T-helper 2 cell treated with Interferon-gamma antibody and Interleukin-4, amounts not matched to agents 5 μg/mL and 100 μg/mL, for 36 hours (primary cell): Measurements from ENCODE around the gene UQCRC1.

Experiments used
- DNase-seq: peaks from one replicate; pipeline ENCODE4 v3.0.0; 2021; ENCODE audit warnings: low spot score
- H3K27ac Mint-ChIP-seq: one replicate; pipeline ENCODE4 v1.8.0; 2021; ENCODE audit warnings: mild to moderate bottlenecking, mixed read lengths
- H3K27me3 Mint-ChIP-seq: one replicate; pipeline ENCODE4 v1.8.0; 2021; ENCODE audit warnings: low read depth, mixed read lengths
- H3K36me3 Mint-ChIP-seq: one replicate; pipeline ENCODE4 v1.8.0; 2021; ENCODE audit warnings: low read depth, mixed read lengths
- H3K4me1 Mint-ChIP-seq: one replicate; pipeline ENCODE4 v1.8.0; 2021; ENCODE audit warnings: low read depth, mixed read lengths
- H3K4me3 Mint-ChIP-seq: one replicate; pipeline ENCODE4 v1.8.0; 2022; ENCODE audit warnings: mild to moderate bottlenecking, moderate library complexity, mixed read lengths
- H3K9me3 Mint-ChIP-seq: one replicate; pipeline ENCODE4 v1.8.0; 2021; ENCODE audit warnings: mixed read lengths

The UQCRC1 gene

GRCh38 chr3:48625600-48625999, 16.2 kb upstream of the UQCRC1 start:
- Mint-ChIP-seq H3K27me3 (no peaks in the 10 kb centered on the region), H3K4me3 (no peak overlapping the region), H3K9me3 (no peaks in the 10 kb centered on the region), H3K4me1 (peaks cover 11% of the 10 kb centered on the region), H3K36me3 (peaks cover 29% of the 10 kb centered on the region), H3K27ac (no peak overlapping the region)
- DNase-seq = no peak

GRCh38 chr3:48624767-48625166, 15.3 kb upstream of the UQCRC1 start:
- DNase-seq = no peak
- Mint-ChIP-seq H3K9me3 (no peaks in the 10 kb centered on the region), H3K4me3 (no peak overlapping the region), H3K27me3 (no peaks in the 10 kb centered on the region), H3K4me1 (peaks cover 11% of the 10 kb centered on the region), H3K27ac (peak overlapping the region; percentile 28), H3K36me3 (peaks cover 30% of the 10 kb centered on the region)

GRCh38 chr3:48623851-48624547, 14.6 kb upstream of the UQCRC1 start:
- DNase-seq = no peak
- H3K27ac Mint-ChIP-seq = peak overlapping the region; percentile 73
- H3K9me3 Mint-ChIP-seq = peaks cover 2% of the 10 kb centered on the region
- no peak overlapping the region for H3K4me3 Mint-ChIP-seq
- H3K4me1 Mint-ChIP-seq = peaks cover 11% of the 10 kb centered on the region
- H3K27me3 Mint-ChIP-seq = no peaks in the 10 kb centered on the region
- H3K36me3 Mint-ChIP-seq = peaks cover 28% of the 10 kb centered on the region

GRCh38 chr3:48621461-48621869, 12.0 kb upstream of the UQCRC1 start, which contains the start of gene TMEM89:
Gene TMEM89 (minus strand): TSS chr3:48621769. CDS start chr3:48621756, 13 bp downstream.
- peaks cover 11% of the 10 kb centered on the region for H3K4me1 Mint-ChIP-seq
- no peak for DNase-seq
- H3K27ac Mint-ChIP-seq = peak within 1 kb of the TSS; percentile 52
- no peaks in the 10 kb centered on the region for H3K27me3 Mint-ChIP-seq
- no peak within 1 kb of the TSS for H3K4me3 Mint-ChIP-seq
- peaks cover 14% of the 10 kb centered on the region for H3K9me3 Mint-ChIP-seq
- H3K36me3 Mint-ChIP-seq = peaks cover 33% of the 10 kb centered on the region

- Mint-ChIP-seq H3K4me3 (no peak overlapping the region), H3K36me3 (peaks cover 31% of the 10 kb centered on the region), H3K27ac (no peak overlapping the region), H3K27me3 (no peaks in the 10 kb centered on the region), H3K4me1 (peaks cover 10% of the 10 kb centered on the region), H3K9me3 (peaks cover 18% of the 10 kb centered on the region)
- no peak for DNase-seq
Measured at GRCh38 chr3:48619541-48620524, 10.4 kb upstream of the UQCRC1 start.

- H3K27me3 Mint-ChIP-seq = no peaks in the 10 kb centered on the region
- H3K36me3 Mint-ChIP-seq = peaks cover 35% of the 10 kb centered on the region
- no peak overlapping the region for H3K27ac Mint-ChIP-seq
- no peak for DNase-seq
- peaks cover 18% of the 10 kb centered on the region for H3K9me3 Mint-ChIP-seq
- peaks cover 9% of the 10 kb centered on the region for H3K4me1 Mint-ChIP-seq
- no peak overlapping the region for H3K4me3 Mint-ChIP-seq
Measured at GRCh38 chr3:48617559-48617958, 8.1 kb upstream of the UQCRC1 start.

- no peaks in the 10 kb centered on the region for H3K27me3 Mint-ChIP-seq
- peaks cover 16% of the 10 kb centered on the region for H3K9me3 Mint-ChIP-seq
- H3K36me3 Mint-ChIP-seq = peaks cover 23% of the 10 kb centered on the region
- DNase-seq = peak; percentile 38
- H3K27ac Mint-ChIP-seq = peak overlapping the region; percentile 76
- peak overlapping the region; percentile 6 for H3K4me3 Mint-ChIP-seq
- peaks cover 18% of the 10 kb centered on the region for H3K4me1 Mint-ChIP-seq
Measured at GRCh38 chr3:48614044-48614443, 4.6 kb upstream of the UQCRC1 start.

GRCh38 chr3:48612309-48612708, 2.9 kb upstream of the UQCRC1 start:
- Mint-ChIP-seq H3K4me3 (no peak overlapping the region), H3K27ac (peak overlapping the region; percentile 20), H3K36me3 (peaks cover 19% of the 10 kb centered on the region), H3K4me1 (peaks cover 30% of the 10 kb centered on the region), H3K27me3 (no peaks in the 10 kb centered on the region), H3K9me3 (peaks cover 8% of the 10 kb centered on the region)
- DNase-seq = no peak

- Mint-ChIP-seq H3K4me3 (no peak overlapping the region), H3K9me3 (no peaks in the 10 kb centered on the region), H3K27me3 (no peaks in the 10 kb centered on the region), H3K27ac (no peak overlapping the region), H3K4me1 (peaks cover 21% of the 10 kb centered on the region), H3K36me3 (peaks cover 42% of the 10 kb centered on the region)
- peak; percentile 15 for DNase-seq
Measured at GRCh38 chr3:48607519-48607918, 1.9 kb downstream of the UQCRC1 start.

- H3K36me3 Mint-ChIP-seq = peaks cover 42% of the 10 kb centered on the region
- no peaks in the 10 kb centered on the region for H3K4me1 Mint-ChIP-seq
- H3K4me3 Mint-ChIP-seq = no peak overlapping the region
- no peaks in the 10 kb centered on the region for H3K9me3 Mint-ChIP-seq
- no peak overlapping the region for H3K27ac Mint-ChIP-seq
- no peak for DNase-seq
- no peaks in the 10 kb centered on the region for H3K27me3 Mint-ChIP-seq
Measured at GRCh38 chr3:48601622-48601994, 7.8 kb downstream of the UQCRC1 start.

GRCh38 chr3:48600711-48601621, 8.5 kb downstream of the UQCRC1 start:
- Mint-ChIP-seq H3K4me1 (no peaks in the 10 kb centered on the region), H3K36me3 (peaks cover 40% of the 10 kb centered on the region), H3K27ac (no peak overlapping the region), H3K4me3 (no peak overlapping the region), H3K9me3 (no peaks in the 10 kb centered on the region), H3K27me3 (peaks cover 3% of the 10 kb centered on the region)
- DNase-seq = no peak

- H3K4me1 Mint-ChIP-seq = no peaks in the 10 kb centered on the region
- no peak for DNase-seq
- peaks cover 5% of the 10 kb centered on the region for H3K27me3 Mint-ChIP-seq
- H3K27ac Mint-ChIP-seq = no peak overlapping the region
- H3K36me3 Mint-ChIP-seq = peaks cover 30% of the 10 kb centered on the region
- H3K9me3 Mint-ChIP-seq = no peaks in the 10 kb centered on the region
- no peak overlapping the region for H3K4me3 Mint-ChIP-seq
Measured at GRCh38 chr3:48599509-48600285, 9.7 kb downstream of the UQCRC1 start.

- H3K9me3 Mint-ChIP-seq = no peaks in the 10 kb centered on the region
- H3K27me3 Mint-ChIP-seq = peaks cover 11% of the 10 kb centered on the region
- DNase-seq = no peak
- peaks cover 25% of the 10 kb centered on the region for H3K36me3 Mint-ChIP-seq
- H3K4me1 Mint-ChIP-seq = no peaks in the 10 kb centered on the region
- no peak overlapping the region for H3K27ac Mint-ChIP-seq
- no peak overlapping the region for H3K4me3 Mint-ChIP-seq
Measured at GRCh38 chr3:48599077-48599501, 10.4 kb downstream of the UQCRC1 start.
